Liver (tissue), 9 donors: Measurements from ENCODE around the gene DDX31. TPM values are rescaled to one million over a fixed set of nuclear protein-coding genes. Genes with fewer than 3 reads are reported as not detected.

ENCODE experiments used
- DNase-seq: peaks from one replicate; pipeline ENCODE4 v3.0.0-alpha.2; 2017; ENCODE audit warnings: low spot score
- H3K27ac ChIP-seq, 2 donors: one replicate each; pipeline ENCODE4 v1.7.0; 2013; ENCODE audit warnings: inconsistent platforms in 2 of 2, low read length in 2 of 2, control low read depth in 1 of 2, low read depth in 1 of 2, mild to moderate bottlenecking in 1 of 2
- H3K27me3 ChIP-seq, 4 donors: one replicate each; pipeline versions ENCODE4 v1.6.1 to v1.7.0; 2013; ENCODE audit warnings: low read length in 3 of 4, inconsistent platforms in 1 of 4, mild to moderate bottlenecking in 1 of 4, moderate library complexity in 1 of 4; ENCODE audit not compliant: control insufficient read depth in 4 of 4, insufficient read depth in 4 of 4
- H3K36me3 ChIP-seq, 4 donors: one replicate each; pipeline versions ENCODE4 v1.6.1 to v1.7.0; 2013; ENCODE audit warnings: low read length in 3 of 4, mild to moderate bottlenecking in 3 of 4, low read depth in 1 of 4, moderate library complexity in 1 of 4; ENCODE audit not compliant: control insufficient read depth in 4 of 4, insufficient read depth in 3 of 4
- H3K4me1 ChIP-seq, 4 donors: one replicate each; pipeline versions ENCODE4 v1.6.1 to v1.7.0; 2013; ENCODE audit warnings: low read length in 3 of 4, mild to moderate bottlenecking in 3 of 4, moderate library complexity in 1 of 4; ENCODE audit not compliant: control insufficient read depth in 4 of 4, insufficient read depth in 4 of 4
- H3K4me3 ChIP-seq, 3 donors: one replicate each; pipeline versions ENCODE4 v1.6.1 to v1.7.0; 2013; ENCODE audit warnings: low read length in 3 of 3, control low read depth in 1 of 3, low read depth in 1 of 3, mild to moderate bottlenecking in 1 of 3
- H3K9ac ChIP-seq, 2 donors: one replicate each; pipeline ENCODE4 v1.7.0; 2013; ENCODE audit warnings: low read length in 2 of 2, mild to moderate bottlenecking in 2 of 2, moderate library complexity in 2 of 2, control low read depth in 1 of 2, low read depth in 1 of 2
- H3K9me3 ChIP-seq, 4 donors: one replicate each; pipeline versions ENCODE4 v1.6.1 to v1.7.0; 2013; ENCODE audit warnings: low read length in 3 of 4; ENCODE audit not compliant: control insufficient read depth in 4 of 4
- ATF3 ChIP-seq: IDR thresholded peaks from 2 replicates; pipeline ENCODE4 v1.6.1; 2016; ENCODE audit warnings: antibody characterized with exemption
- EGR1 ChIP-seq, 2 donors: IDR thresholded peaks; 2 replicates each; pipeline ENCODE4 v1.6.1; 2016 to 2018; ENCODE audit warnings: antibody characterized with exemption in 2 of 2, low read depth in 2 of 2
- FOXA1 ChIP-seq: IDR thresholded peaks from 2 replicates; pipeline ENCODE4 v1.6.1; 2016; ENCODE audit warnings: antibody characterized with exemption
- FOXA2 ChIP-seq: IDR thresholded peaks from 2 replicates; pipeline ENCODE4 v1.6.1; 2016; ENCODE audit warnings: antibody characterized with exemption
- GABPA ChIP-seq, 2 donors: IDR thresholded peaks in 1 of 2; conservative IDR thresholded peaks in 1 of 2; 2 replicates each; pipeline ENCODE4 v1.6.1; 2016; ENCODE audit warnings: antibody characterized with exemption in 2 of 2, mild to moderate bottlenecking in 1 of 2, moderate library complexity in 1 of 2
- HNF4A ChIP-seq, 2 donors: conservative IDR thresholded peaks; 2 replicates each; pipeline ENCODE4 v1.6.1; 2016; ENCODE audit warnings: antibody characterized with exemption in 2 of 2, mild to moderate bottlenecking in 2 of 2
- JUND ChIP-seq, 2 donors: IDR thresholded peaks; 2 replicates each; pipeline ENCODE4 v1.6.1; 2016; ENCODE audit warnings: antibody characterized with exemption in 2 of 2
- MAX ChIP-seq: IDR thresholded peaks from 2 replicates; pipeline ENCODE4 v1.6.1; 2016; ENCODE audit warnings: antibody characterized with exemption
- NR2F2 ChIP-seq: IDR thresholded peaks from 2 replicates; pipeline ENCODE4 v1.6.1; 2016; ENCODE audit warnings: antibody characterized with exemption
- RAD21 ChIP-seq, 2 donors: IDR thresholded peaks; 2 replicates each; pipeline ENCODE4 v1.6.1; 2016; ENCODE audit warnings: antibody characterized with exemption in 2 of 2, mild to moderate bottlenecking in 2 of 2
- REST ChIP-seq: IDR thresholded peaks from 2 replicates; pipeline ENCODE4 v1.6.1; 2016; ENCODE audit warnings: antibody characterized with exemption, mild to moderate bottlenecking
- RXRA ChIP-seq, 2 donors: IDR thresholded peaks; 2 replicates each; pipeline ENCODE4 v1.6.1; 2017 to 2018; ENCODE audit warnings: antibody characterized with exemption in 2 of 2, mild to moderate bottlenecking in 1 of 2
- SP1 ChIP-seq: IDR thresholded peaks from 2 replicates; pipeline ENCODE4 v1.6.1; 2018; ENCODE audit warnings: antibody characterized with exemption, mild to moderate bottlenecking
- TAF1 ChIP-seq: conservative IDR thresholded peaks from 2 replicates; pipeline ENCODE4 v1.6.1; 2016; ENCODE audit warnings: antibody characterized with exemption, mild to moderate bottlenecking
- YY1 ChIP-seq: IDR thresholded peaks from 2 replicates; pipeline ENCODE4 v1.6.1; 2016; ENCODE audit warnings: antibody characterized with exemption, mild to moderate bottlenecking
- WGBS: extraction: QIAGEN DNeasy Blood & Tissue Kit; methylation state at CpG from one replicate; pipeline ENCODE4 v1.1.7; 2013; 5-methylcytosine and 5-hydroxymethylcytosine counted together
- polyA plus RNA-seq, 2 donors: library from polyadenylated mRNA; stranded (reverse) in 1 of 2; unstranded in 1 of 2; fragments of 200-250 nt in 1 of 2; fragments of >200 nt in 1 of 2; fragmentation: Nextera tagmentation in 1 of 2; extraction: Ambion mirVana in 1 of 2; gene quantifications; one replicate each; pipeline versions ENCODE4 v1.2.1 to v1.2.3, GENCODE V29; 2013 to 2015
- total RNA-seq, 2 donors: library from RNA; depleted of rRNA; stranded (reverse); fragments of >200 nt; gene quantifications; one replicate each; pipeline ENCODE4 v1.2.3, GENCODE V29; 2014
- TF ChIP-seq, protein P1 (sequence below): IDR thresholded peaks from 2 replicates; pipeline ENCODE4 v1.6.1; 2016; ENCODE audit warnings: antibody characterized with exemption
- TF ChIP-seq, protein P2 (sequence below): fragments of 150-350 bp; IDR thresholded peaks from 2 replicates; pipeline ENCODE4 v1.5.1; 2017; ENCODE audit warnings: improper control_type of control experiment, low read depth, low read length; ENCODE audit not compliant: missing input control
- donor health status: healthy.
- donor health status: healthy.
- donor health status: healthy.
- donor health status: healthy.
- donor health status: healthy.

DDX31 gene
- total and polyA plus RNA-seq, 4 donors, result 2.5 to 9.6 (median 4.5) TPM

- no peak for DNase-seq
- Histone ChIP-seq H3K36me3 (peaks cover 5 to 6% (median 6%) of the 10 kb centered on the region in 4 donors), H3K4me3 (no peak overlapping the region), H3K9ac (no peak overlapping the region), H3K27ac (no peak overlapping the region), H3K4me1 (peaks cover 2 to 27% (median 19%) of the 10 kb centered on the region in 4 donors), H3K9me3 (no peaks in the 10 kb centered on the region), H3K27me3 (no peaks in the 10 kb centered on the region)
- whole genome bisulfite sequencing, result 74% methylated on average over 6 of the region's 6 CpGs
- TF ChIP-seq RAD21 (IDR thresholded peaks at IDR 0.05), result no peak
- TF ChIP-seq, protein P1, sequence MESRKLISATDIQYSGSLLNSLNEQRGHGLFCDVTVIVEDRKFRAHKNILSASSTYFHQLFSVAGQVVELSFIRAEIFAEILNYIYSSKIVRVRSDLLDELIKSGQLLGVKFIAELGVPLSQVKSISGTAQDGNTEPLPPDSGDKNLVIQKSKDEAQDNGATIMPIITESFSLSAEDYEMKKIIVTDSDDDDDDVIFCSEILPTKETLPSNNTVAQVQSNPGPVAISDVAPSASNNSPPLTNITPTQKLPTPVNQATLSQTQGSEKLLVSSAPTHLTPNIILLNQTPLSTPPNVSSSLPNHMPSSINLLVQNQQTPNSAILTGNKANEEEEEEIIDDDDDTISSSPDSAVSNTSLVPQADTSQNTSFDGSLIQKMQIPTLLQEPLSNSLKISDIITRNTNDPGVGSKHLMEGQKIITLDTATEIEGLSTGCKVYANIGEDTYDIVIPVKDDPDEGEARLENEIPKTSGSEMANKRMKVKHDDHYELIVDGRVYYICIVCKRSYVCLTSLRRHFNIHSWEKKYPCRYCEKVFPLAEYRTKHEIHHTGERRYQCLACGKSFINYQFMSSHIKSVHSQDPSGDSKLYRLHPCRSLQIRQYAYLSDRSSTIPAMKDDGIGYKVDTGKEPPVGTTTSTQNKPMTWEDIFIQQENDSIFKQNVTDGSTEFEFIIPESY, result no peak
- TF ChIP-seq NR2F2, result no peak
- no peak for TF ChIP-seq TAF1
- TF ChIP-seq YY1, result no peak
- TF ChIP-seq RXRA (IDR thresholded peaks at IDR 0.05), result no peak
- no peak for TF ChIP-seq GABPA (IDR thresholded peaks at IDR 0.05 in 1 of 2, conservative IDR thresholded peaks at IDR 0.05 in 1 of 2)
- TF ChIP-seq HNF4A (conservative IDR thresholded peaks at IDR 0.05), result no peak
- TF ChIP-seq FOXA1, result no peak
- TF ChIP-seq MAX, result no peak
- TF ChIP-seq SP1, result no peak
- TF ChIP-seq, protein P2, sequence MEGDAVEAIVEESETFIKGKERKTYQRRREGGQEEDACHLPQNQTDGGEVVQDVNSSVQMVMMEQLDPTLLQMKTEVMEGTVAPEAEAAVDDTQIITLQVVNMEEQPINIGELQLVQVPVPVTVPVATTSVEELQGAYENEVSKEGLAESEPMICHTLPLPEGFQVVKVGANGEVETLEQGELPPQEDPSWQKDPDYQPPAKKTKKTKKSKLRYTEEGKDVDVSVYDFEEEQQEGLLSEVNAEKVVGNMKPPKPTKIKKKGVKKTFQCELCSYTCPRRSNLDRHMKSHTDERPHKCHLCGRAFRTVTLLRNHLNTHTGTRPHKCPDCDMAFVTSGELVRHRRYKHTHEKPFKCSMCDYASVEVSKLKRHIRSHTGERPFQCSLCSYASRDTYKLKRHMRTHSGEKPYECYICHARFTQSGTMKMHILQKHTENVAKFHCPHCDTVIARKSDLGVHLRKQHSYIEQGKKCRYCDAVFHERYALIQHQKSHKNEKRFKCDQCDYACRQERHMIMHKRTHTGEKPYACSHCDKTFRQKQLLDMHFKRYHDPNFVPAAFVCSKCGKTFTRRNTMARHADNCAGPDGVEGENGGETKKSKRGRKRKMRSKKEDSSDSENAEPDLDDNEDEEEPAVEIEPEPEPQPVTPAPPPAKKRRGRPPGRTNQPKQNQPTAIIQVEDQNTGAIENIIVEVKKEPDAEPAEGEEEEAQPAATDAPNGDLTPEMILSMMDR, result no peak
- no peak for TF ChIP-seq JUND (IDR thresholded peaks at IDR 0.05)
- no peak for TF ChIP-seq REST
- TF ChIP-seq EGR1 (IDR thresholded peaks at IDR 0.05; ENCODE audit: low read depth in 2 of 2), result no peak
- TF ChIP-seq FOXA2, result no peak
Measured at GRCh38 chr9:132673355-132673754, 3.6 kb upstream of the DDX31 start.

- H3K9me3 ChIP-seq, result no peaks in the 10 kb centered on the region
- no peak overlapping the region for H3K9ac ChIP-seq
- no peak for DNase-seq
- H3K4me1 ChIP-seq, result peaks cover 2 to 27% (median 19%) of the 10 kb centered on the region in 4 donors
- H3K36me3 ChIP-seq, result peaks cover 0 to 3% (median 0%) of the 10 kb centered on the region in 4 donors
- H3K4me3 ChIP-seq, result no peak overlapping the region
- no peaks in the 10 kb centered on the region for H3K27me3 ChIP-seq
- 65% methylated on average over 5 of the region's 5 CpGs for WGBS
- H3K27ac ChIP-seq, result no peak overlapping the region
- TF ChIP-seq GABPA (IDR thresholded peaks at IDR 0.05 in 1 of 2, conservative IDR thresholded peaks at IDR 0.05 in 1 of 2), result no peak
- TF ChIP-seq JUND (IDR thresholded peaks at IDR 0.05), result no peak
- TF ChIP-seq RAD21 (IDR thresholded peaks at IDR 0.05), result no peak
- no peak for TF ChIP-seq SP1
- no peak for TF ChIP-seq FOXA2
- TF ChIP-seq FOXA1, result no peak
- TF ChIP-seq, protein P1, result no peak
- no peak for TF ChIP-seq ATF3
- no peak for TF ChIP-seq EGR1 (IDR thresholded peaks at IDR 0.05; ENCODE audit: low read depth in 2 of 2)
- TF ChIP-seq HNF4A (conservative IDR thresholded peaks at IDR 0.05), result no peak
- TF ChIP-seq MAX, result no peak
- no peak for TF ChIP-seq REST
- no peak for TF ChIP-seq TAF1
- TF ChIP-seq RXRA (IDR thresholded peaks at IDR 0.05), result no peak
- TF ChIP-seq NR2F2, result no peak
Measured at GRCh38 chr9:132672413-132672690, 2.6 kb upstream of the DDX31 start.
